PC-3 (cell line): ENCODE measurements around the gene BAG5. TPM values are rescaled to one million over a fixed set of nuclear protein-coding genes. Genes with fewer than 3 reads are reported as not detected.

ENCODE experiments used
- ATAC-seq: fragments of 200-7000 bp; cut with Tn5 transposase; 2 replicates; pipeline ENCODE4 v1.9.1; 2020; ENCODE audit warnings: mild to moderate bottlenecking, moderate library complexity
- BruUV-seq: library from RNA; stranded (reverse); fragments of 400-500 nt; replicated peaks from 2 replicates; lab custom pipeline; 2021; lab: Mats Ljungman, UMichigan
- CTCF ChIA-PET: fragments of 300-600 bp; sonication (Branson Sonifier 250); formaldehyde crosslinking; loops from one replicate; lab custom pipeline; 2022; ENCODE audit warnings: antibody characterized with exemption; lab: Charles Lee
- POLR2A ChIA-PET: fragments of 300-600 bp; sonication (Branson Sonifier 250); formaldehyde crosslinking; loops from one replicate; lab custom pipeline; 2022; ENCODE audit warnings: antibody characterized with exemption; ENCODE audit not compliant: unreplicated experiment; lab: Charles Lee
- DNase-seq: peaks from one replicate; pipeline ENCODE4 v3.0.0-alpha.2; 2015
- H2AFZ ChIP-seq: fragments of 300-600 bp; sonication (generic); 2 replicates; pipeline ENCODE4 v1.6.0; 2016; ENCODE audit warnings: antibody characterized with exemption, low read length
- H3F3A ChIP-seq: fragments of 300-600 bp; sonication (generic); one replicate; pipeline ENCODE4 v1.6.0; 2017; ENCODE audit warnings: antibody characterized with exemption, low read length, control low read depth, mild to moderate bottlenecking; ENCODE audit not compliant: unreplicated experiment
- H3K27ac ChIP-seq: fragments of 300-600 bp; sonication (generic); 2 replicates; pipeline ENCODE4 v1.5.1; 2016; ENCODE audit warnings: mild to moderate bottlenecking, low read length
- H3K27me3 ChIP-seq: fragments of 300-600 bp; sonication (generic); 2 replicates; pipeline ENCODE4 v1.6.1; 2016; ENCODE audit warnings: low read length, mixed read lengths
- H3K36me3 ChIP-seq: fragments of 300-600 bp; sonication (generic); 2 replicates; pipeline ENCODE4 v1.6.1; 2016; ENCODE audit warnings: low read depth, mixed run types, low read length, mixed read lengths
- H3K4me1 ChIP-seq: fragments of 300-600 bp; sonication (generic); 2 replicates; pipeline ENCODE4 v1.5.1; 2016; ENCODE audit warnings: low read length; ENCODE audit not compliant: insufficient read depth
- H3K4me2 ChIP-seq: fragments of 300-600 bp; sonication (generic); 2 replicates; pipeline ENCODE4 v1.6.0; 2016; ENCODE audit warnings: low read length
- H3K4me3 ChIP-seq: fragments of 300-600 bp; sonication (generic); 2 replicates; pipeline ENCODE4 v1.5.1; 2016; ENCODE audit warnings: mild to moderate bottlenecking, low read length, mixed read lengths
- H3K79me2 ChIP-seq: fragments of 300-600 bp; sonication (generic); 2 replicates; pipeline ENCODE4 v1.6.1; 2017; ENCODE audit warnings: low read length, mixed read lengths
- H3K9ac ChIP-seq: fragments of 300-600 bp; sonication (generic); 2 replicates; pipeline ENCODE4 v1.6.0; 2016; ENCODE audit warnings: mild to moderate bottlenecking, low read length
- H3K9me2 ChIP-seq: fragments of 300-600 bp; sonication (generic); replicated peaks from 2 replicates; pipeline ENCODE4 v1.6.1; 2016; ENCODE audit warnings: mixed run types, low read length, mixed read lengths
- H3K9me3 ChIP-seq: fragments of 300-600 bp; sonication (generic); 2 replicates; pipeline ENCODE4 v1.6.1; 2016; ENCODE audit warnings: low read length, mixed read lengths
- H4K20me1 ChIP-seq: fragments of 300-600 bp; sonication (generic); 2 replicates; pipeline ENCODE4 v1.6.1; 2016; ENCODE audit warnings: low read length, mixed read lengths
- EZH2 ChIP-seq: fragments of 300-600 bp; sonication (generic); IDR thresholded peaks from one replicate; pipeline ENCODE4 v1.6.1; 2017; ENCODE audit warnings: antibody characterized with exemption, mild to moderate bottlenecking, low read length; ENCODE audit not compliant: unreplicated experiment
- EZH2phosphoT487 ChIP-seq: fragments of 300-600 bp; sonication (generic); IDR thresholded peaks from 2 replicates; pipeline ENCODE4 v1.6.1; 2018; ENCODE audit warnings: mild to moderate bottlenecking, antibody characterized with exemption, low read length, borderline replicate concordance
- intact Hi-C: fragments of 100-400 bp; cut with micrococcal nuclease; formaldehyde crosslinking; loops from 2 replicates; pipeline ENCODE4 v1.9.0; 2023
- total RNA-seq: library from RNA; depleted of rRNA; stranded (reverse); fragments of >200 nt; gene quantifications from 2 replicates; pipeline ENCODE4 v1.2.3, GENCODE V29; 2014
- TF ChIP-seq, protein P1 (sequence below): fragments of 300-600 bp; sonication (generic); conservative IDR thresholded peaks from 2 replicates; pipeline ENCODE4 v1.5.1; 2017; ENCODE audit warnings: antibody characterized with exemption, low read depth, mild to moderate bottlenecking, low read length

The BAG5 gene
- total RNA-seq, 1 experiment from 2014 or later, result 33.0 TPM

DNA sequence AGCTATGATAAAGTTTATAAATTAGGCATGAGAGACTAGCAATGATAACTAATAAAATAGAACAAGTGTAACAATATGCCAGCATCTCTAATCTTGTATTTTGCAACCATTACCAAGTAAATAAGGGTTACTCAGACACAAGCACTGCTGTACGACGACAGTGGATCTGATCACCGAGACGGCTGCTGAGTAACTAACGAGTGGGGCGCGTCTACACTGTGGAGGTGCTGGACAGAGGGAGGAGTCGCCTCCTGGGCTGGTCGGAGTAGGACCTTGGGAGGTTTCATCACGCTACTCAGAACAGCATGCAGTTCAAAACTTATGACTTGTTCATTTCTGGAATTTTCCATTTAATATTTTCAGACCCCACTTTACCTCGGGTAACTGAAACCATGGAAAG is 18.7 kb upstream of the BAG5 start:
- Histone ChIP-seq H3K9ac (no peak overlapping the region), H3K4me3 (no peak overlapping the region), H3K36me3 (peaks cover 14% of the 10 kb centered on the region), H3K9me3 (no peaks in the 10 kb centered on the region), H3K27me3 (no peaks in the 10 kb centered on the region), H4K20me1 (no peaks in the 10 kb centered on the region), H3K4me2 (no peak overlapping the region), H3K79me2 (peaks cover 11% of the 10 kb centered on the region; the same call in 1 of the 2 replicates), H2AFZ (no peak overlapping the region), H3K27ac (no peak overlapping the region), H3F3A (no peaks in the 10 kb centered on the region), H3K4me1 (peaks cover 13% of the 10 kb centered on the region), H3K9me2 (no peaks in the 10 kb centered on the region)
- TF ChIP-seq, protein P1, sequence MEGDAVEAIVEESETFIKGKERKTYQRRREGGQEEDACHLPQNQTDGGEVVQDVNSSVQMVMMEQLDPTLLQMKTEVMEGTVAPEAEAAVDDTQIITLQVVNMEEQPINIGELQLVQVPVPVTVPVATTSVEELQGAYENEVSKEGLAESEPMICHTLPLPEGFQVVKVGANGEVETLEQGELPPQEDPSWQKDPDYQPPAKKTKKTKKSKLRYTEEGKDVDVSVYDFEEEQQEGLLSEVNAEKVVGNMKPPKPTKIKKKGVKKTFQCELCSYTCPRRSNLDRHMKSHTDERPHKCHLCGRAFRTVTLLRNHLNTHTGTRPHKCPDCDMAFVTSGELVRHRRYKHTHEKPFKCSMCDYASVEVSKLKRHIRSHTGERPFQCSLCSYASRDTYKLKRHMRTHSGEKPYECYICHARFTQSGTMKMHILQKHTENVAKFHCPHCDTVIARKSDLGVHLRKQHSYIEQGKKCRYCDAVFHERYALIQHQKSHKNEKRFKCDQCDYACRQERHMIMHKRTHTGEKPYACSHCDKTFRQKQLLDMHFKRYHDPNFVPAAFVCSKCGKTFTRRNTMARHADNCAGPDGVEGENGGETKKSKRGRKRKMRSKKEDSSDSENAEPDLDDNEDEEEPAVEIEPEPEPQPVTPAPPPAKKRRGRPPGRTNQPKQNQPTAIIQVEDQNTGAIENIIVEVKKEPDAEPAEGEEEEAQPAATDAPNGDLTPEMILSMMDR, result no peak
- TF ChIP-seq EZH2 (no peak), EZH2phosphoT487 (no peak)
- ATAC-seq, result no peak
- no peak for DNase-seq
- no TSS peak for BruUV-seq
- POLR2A ChIA-PET, result no interaction called here
- intact Hi-C loops, result no loop called here
- CTCF ChIA-PET, result no interaction called here

DNA sequence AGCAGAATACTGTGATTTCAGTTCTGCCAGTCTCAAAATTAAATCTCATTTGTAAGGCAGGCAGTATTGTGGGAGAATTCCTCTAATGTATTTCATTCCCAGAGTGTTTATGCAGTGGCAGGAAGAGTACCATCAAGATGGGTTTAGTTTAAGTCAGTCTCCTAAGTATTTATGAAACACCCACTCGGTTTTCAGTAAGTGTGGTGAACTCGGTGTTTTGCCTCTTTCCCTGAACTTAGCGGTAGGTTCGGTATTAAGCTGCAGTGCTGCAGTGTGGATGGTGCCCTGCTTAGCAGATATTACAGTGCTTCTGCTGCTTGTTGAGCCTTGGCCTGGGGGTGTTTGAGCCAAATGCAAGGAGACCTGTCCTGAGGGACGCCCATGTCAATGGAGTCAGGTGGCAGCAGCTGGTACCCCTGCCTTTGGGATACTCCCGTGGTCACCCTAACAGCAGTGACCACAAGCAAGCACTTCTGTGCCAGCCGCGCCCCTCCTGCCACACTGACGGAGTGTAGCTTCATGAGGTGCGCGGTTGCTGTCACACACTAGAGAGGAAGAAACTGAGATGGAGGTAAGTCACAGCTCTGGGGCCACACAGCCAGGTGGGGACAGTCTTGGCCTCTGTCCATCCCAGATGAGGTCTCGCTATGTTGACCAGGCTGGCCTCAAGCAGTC is 16.1 kb upstream of the BAG5 start:
- Histone ChIP-seq H4K20me1 (no peaks in the 10 kb centered on the region), H3K4me3 (no peak overlapping the region), H3K9ac (no peak overlapping the region), H3K27me3 (no peaks in the 10 kb centered on the region), H3K4me2 (no peak overlapping the region), H3K27ac (no peak overlapping the region), H3K4me1 (peaks cover 16% of the 10 kb centered on the region), H3K79me2 (peaks cover 23% of the 10 kb centered on the region), H3K36me3 (peaks cover 32% of the 10 kb centered on the region), H3K9me3 (no peaks in the 10 kb centered on the region), H2AFZ (no peak overlapping the region), H3F3A (no peaks in the 10 kb centered on the region), H3K9me2 (no peaks in the 10 kb centered on the region)
- TF ChIP-seq, protein P1, result no peak
- no peak for TF ChIP-seq EZH2
- TF ChIP-seq EZH2phosphoT487, result no peak
- intact Hi-C loops, result loop anchor here (10.0 kb wide), 1 partner anchor 136 kb away; the partner anchor contains the start of genes XRCC3 and ZFYVE21
- POLR2A ChIA-PET, result no interaction called here
- CTCF ChIA-PET, result no interaction called here
- DNase-seq (no peak), ATAC-seq (no peak)
- no TSS peak for BruUV-seq
